Measurements from ENCODE around the gene PPFIBP2. TPM values are rescaled to one million over a fixed set of nuclear protein-coding genes. Genes with fewer than 3 reads are reported as not detected.

Gene PPFIBP2
- total and polyA plus RNA-seq, 2 of the 13 experiments (the other 11 are each of a cell fraction or from before 2014, with no cell fraction given), result 15.0 to 52.5 TPM

DNA sequence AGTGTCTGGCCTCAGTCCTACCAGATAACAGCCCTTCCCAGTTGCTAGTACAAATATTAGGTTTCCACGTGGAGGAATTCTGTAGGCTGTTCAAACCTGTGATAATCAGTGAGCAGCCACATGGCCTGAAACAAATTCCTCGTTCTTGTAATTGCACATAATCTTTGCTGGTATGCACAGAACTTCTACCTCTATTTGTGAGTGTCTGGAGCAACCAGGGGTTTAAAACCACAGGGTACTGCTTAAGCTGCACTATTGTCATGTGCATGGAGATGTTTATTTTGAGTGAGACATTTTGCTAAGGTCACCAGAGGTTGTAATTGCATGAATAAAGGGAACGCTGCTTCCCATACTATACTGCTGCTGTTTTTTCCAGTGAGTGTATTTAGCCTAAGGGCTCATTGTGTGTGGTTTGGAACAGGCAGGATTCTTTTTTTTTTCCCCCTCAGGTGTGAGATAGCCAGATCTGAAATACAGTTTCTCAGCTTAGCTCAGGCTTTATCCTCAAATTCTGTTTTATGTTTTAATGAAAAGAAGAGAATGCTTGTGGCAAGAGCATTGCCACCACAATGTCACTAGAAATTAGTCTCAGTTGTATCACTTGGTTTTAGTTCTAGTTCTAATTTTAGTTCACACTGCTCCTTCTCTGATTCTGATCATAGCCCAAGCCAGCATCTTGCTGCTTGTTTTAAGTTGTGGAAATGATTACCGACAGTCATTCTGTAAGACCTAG, 99.0 kb downstream of the PPFIBP2 start (continued):
- TF ChIP-seq ZNF12 (CRISPR knock-in tag; IDR thresholded peaks at IDR 0.05) (0 out of 2 replicates have a peak, but pooled peaks have one; percentile 27), GZF1 (CRISPR knock-in tag; IDR thresholded peaks at IDR 0.05) (no peak), PITX1 (CRISPR knock-in tag; IDR thresholded peaks at IDR 0.05) (no peak), ZNF790 (CRISPR knock-in tag; IDR thresholded peaks at IDR 0.05; ENCODE audit: borderline replicate concordance) (no peak), KAT2B (IDR thresholded peaks at IDR 0.05; ENCODE audit: borderline replicate concordance, low read depth, low read length) (no peak), MAF1 (CRISPR knock-in tag; IDR thresholded peaks at IDR 0.05; ENCODE audit: borderline replicate concordance) (no peak), ZNF451 (CRISPR knock-in tag; IDR thresholded peaks at IDR 0.05) (no peak), HOXA3 (CRISPR knock-in tag; IDR thresholded peaks at IDR 0.05) (no peak), ZNF761 (CRISPR knock-in tag; conservative IDR thresholded peaks at IDR 0.05) (0 out of 2 replicates have a peak, but pooled peaks have one; percentile 43), SIN3B (IDR thresholded peaks at IDR 0.05; ENCODE audit: low read length) (no peak), ZNF549 (CRISPR knock-in tag; IDR thresholded peaks at IDR 0.05) (no peak), ELF1 (CRISPR knock-in tag; IDR thresholded peaks at IDR 0.05) (no peak), EEA1 (CRISPR knock-in tag; IDR thresholded peaks at IDR 0.05; ENCODE audit: borderline replicate concordance) (no peak), ZFP62 (CRISPR knock-in tag; IDR thresholded peaks at IDR 0.05) (no peak), ZNF598 (CRISPR knock-in tag; IDR thresholded peaks at IDR 0.05; ENCODE audit: borderline replicate concordance) (no peak), ZSCAN21 (CRISPR knock-in tag; IDR thresholded peaks at IDR 0.05; ENCODE audit: borderline replicate concordance) (no peak), MEIS2 (CRISPR knock-in tag; IDR thresholded peaks at IDR 0.05) (no peak), ZBTB38 (CRISPR knock-in tag; IDR thresholded peaks at IDR 0.05) (no peak), ZNF660 (CRISPR knock-in tag; IDR thresholded peaks at IDR 0.05; ENCODE audit: borderline replicate concordance, low read depth) (no peak), TBL1XR1 (IDR thresholded peaks at IDR 0.05; ENCODE audit: borderline replicate concordance, low read length, partially characterized antibody) (no peak)
- TF ChIP-seq, protein P1, sequence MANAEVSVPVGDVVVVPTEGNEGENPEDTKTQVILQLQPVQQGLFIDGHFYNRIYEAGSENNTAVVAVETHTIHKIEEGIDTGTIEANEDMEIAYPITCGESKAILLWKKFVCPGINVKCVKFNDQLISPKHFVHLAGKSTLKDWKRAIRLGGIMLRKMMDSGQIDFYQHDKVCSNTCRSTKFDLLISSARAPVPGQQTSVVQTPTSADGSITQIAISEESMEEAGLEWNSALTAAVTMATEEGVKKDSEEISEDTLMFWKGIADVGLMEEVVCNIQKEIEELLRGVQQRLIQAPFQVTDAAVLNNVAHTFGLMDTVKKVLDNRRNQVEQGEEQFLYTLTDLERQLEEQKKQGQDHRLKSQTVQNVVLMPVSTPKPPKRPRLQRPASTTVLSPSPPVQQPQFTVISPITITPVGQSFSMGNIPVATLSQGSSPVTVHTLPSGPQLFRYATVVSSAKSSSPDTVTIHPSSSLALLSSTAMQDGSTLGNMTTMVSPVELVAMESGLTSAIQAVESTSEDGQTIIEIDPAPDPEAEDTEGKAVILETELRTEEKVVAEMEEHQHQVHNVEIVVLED (CRISPR knock-in tag; IDR thresholded peaks at IDR 0.05; ENCODE audit: borderline replicate concordance), result no peak
- TF ChIP-seq, protein P2, sequence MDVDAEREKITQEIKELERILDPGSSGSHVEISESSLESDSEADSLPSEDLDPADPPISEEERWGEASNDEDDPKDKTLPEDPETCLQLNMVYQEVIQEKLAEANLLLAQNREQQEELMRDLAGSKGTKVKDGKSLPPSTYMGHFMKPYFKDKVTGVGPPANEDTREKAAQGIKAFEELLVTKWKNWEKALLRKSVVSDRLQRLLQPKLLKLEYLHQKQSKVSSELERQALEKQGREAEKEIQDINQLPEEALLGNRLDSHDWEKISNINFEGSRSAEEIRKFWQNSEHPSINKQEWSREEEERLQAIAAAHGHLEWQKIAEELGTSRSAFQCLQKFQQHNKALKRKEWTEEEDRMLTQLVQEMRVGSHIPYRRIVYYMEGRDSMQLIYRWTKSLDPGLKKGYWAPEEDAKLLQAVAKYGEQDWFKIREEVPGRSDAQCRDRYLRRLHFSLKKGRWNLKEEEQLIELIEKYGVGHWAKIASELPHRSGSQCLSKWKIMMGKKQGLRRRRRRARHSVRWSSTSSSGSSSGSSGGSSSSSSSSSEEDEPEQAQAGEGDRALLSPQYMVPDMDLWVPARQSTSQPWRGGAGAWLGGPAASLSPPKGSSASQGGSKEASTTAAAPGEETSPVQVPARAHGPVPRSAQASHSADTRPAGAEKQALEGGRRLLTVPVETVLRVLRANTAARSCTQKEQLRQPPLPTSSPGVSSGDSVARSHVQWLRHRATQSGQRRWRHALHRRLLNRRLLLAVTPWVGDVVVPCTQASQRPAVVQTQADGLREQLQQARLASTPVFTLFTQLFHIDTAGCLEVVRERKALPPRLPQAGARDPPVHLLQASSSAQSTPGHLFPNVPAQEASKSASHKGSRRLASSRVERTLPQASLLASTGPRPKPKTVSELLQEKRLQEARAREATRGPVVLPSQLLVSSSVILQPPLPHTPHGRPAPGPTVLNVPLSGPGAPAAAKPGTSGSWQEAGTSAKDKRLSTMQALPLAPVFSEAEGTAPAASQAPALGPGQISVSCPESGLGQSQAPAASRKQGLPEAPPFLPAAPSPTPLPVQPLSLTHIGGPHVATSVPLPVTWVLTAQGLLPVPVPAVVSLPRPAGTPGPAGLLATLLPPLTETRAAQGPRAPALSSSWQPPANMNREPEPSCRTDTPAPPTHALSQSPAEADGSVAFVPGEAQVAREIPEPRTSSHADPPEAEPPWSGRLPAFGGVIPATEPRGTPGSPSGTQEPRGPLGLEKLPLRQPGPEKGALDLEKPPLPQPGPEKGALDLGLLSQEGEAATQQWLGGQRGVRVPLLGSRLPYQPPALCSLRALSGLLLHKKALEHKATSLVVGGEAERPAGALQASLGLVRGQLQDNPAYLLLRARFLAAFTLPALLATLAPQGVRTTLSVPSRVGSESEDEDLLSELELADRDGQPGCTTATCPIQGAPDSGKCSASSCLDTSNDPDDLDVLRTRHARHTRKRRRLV (CRISPR knock-in tag; IDR thresholded peaks at IDR 0.05), result no peak
- TF ChIP-seq, protein P3, sequence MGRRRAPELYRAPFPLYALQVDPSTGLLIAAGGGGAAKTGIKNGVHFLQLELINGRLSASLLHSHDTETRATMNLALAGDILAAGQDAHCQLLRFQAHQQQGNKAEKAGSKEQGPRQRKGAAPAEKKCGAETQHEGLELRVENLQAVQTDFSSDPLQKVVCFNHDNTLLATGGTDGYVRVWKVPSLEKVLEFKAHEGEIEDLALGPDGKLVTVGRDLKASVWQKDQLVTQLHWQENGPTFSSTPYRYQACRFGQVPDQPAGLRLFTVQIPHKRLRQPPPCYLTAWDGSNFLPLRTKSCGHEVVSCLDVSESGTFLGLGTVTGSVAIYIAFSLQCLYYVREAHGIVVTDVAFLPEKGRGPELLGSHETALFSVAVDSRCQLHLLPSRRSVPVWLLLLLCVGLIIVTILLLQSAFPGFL (CRISPR knock-in tag; IDR thresholded peaks at IDR 0.05), result no peak
